ENCODE data around the gene TST. TPM values are rescaled to one million over a fixed set of nuclear protein-coding genes. Genes with fewer than 3 reads are reported as not detected.

TST gene
- polyA plus RNA-seq, 1 donor from 2014 or later = 5.4 TPM

GRCh38 chr22:37063431-37064420 lies 44.5 kb upstream of the TST start:
- H3K9me2 ChIP-seq (ENCODE audit: insufficient read depth, low read length) = no peaks in the 10 kb centered on the region
- H3K4me3 ChIP-seq (ENCODE audit: low read length) = no peak overlapping the region
- no peaks in the 10 kb centered on the region for H3K79me2 ChIP-seq (replicated peaks; ENCODE audit: insufficient read depth, low read length)
- H3K4me2 ChIP-seq (ENCODE audit: low read length) = no peak overlapping the region
- H3K9ac ChIP-seq (ENCODE audit: low read length) = no peak overlapping the region
- no peak for TF ChIP-seq EP300 (conservative IDR thresholded peaks at IDR 0.05; ENCODE audit: poor library complexity, severe bottlenecking)
- TF ChIP-seq RAD21 (conservative IDR thresholded peaks at IDR 0.05) = no peak
- no peak for TF ChIP-seq EZH2 (IDR thresholded peaks at IDR 0.05; ENCODE audit: borderline replicate concordance, insufficient read depth, low read length, poor library complexity, severe bottlenecking)
- TF ChIP-seq TAF1 (IDR thresholded peaks at IDR 0.05; ENCODE audit: low read depth) = no peak
- no peak for TF ChIP-seq POLR2AphosphoS5 (IDR thresholded peaks at IDR 0.05)
- TF ChIP-seq SMC3 (conservative IDR thresholded peaks at IDR 0.05; ENCODE audit: poor library complexity) = no peak
- TF ChIP-seq MXI1 (conservative IDR thresholded peaks at IDR 0.05; ENCODE audit: poor library complexity, severe bottlenecking) = no peak
- no peak for TF ChIP-seq CTCF (IDR thresholded peaks at IDR 0.05; ENCODE audit: poor library complexity, severe bottlenecking)
- no peak for TF ChIP-seq REST (IDR thresholded peaks at IDR 0.05; ENCODE audit: borderline replicate concordance)
- H3K36me3 ChIP-seq (ENCODE audit: insufficient read depth, low read length) = no peaks in the 10 kb centered on the region
- H2AFZ ChIP-seq (ENCODE audit: low read depth, low read length) = no peak overlapping the region
- H3K27ac ChIP-seq (ENCODE audit: low read length) = no peak overlapping the region
- H3F3A ChIP-seq (ENCODE audit: insufficient read depth, low read length, poor library complexity, severe bottlenecking) = no peaks in the 10 kb centered on the region
- H3K9me3 ChIP-seq (ENCODE audit: low read length) = no peaks in the 10 kb centered on the region
- peaks cover 9% of the 10 kb centered on the region for H3K27me3 ChIP-seq (ENCODE audit: insufficient read depth, low read depth, low read length)
- no peaks in the 10 kb centered on the region for H4K20me1 ChIP-seq (ENCODE audit: insufficient read depth)

- Histone ChIP-seq H3K4me2 (ENCODE audit: low read length) (no peak overlapping the region), H3K36me3 (ENCODE audit: insufficient read depth, low read length) (no peaks in the 10 kb centered on the region), H3K27me3 (ENCODE audit: insufficient read depth, low read depth, low read length) (peaks cover under 1% of the 10 kb centered on the region)
Observed at GRCh38 chr22:37062702-37063381, 43.6 kb upstream of the TST start.

More at GRCh38 chr22:37062702-37063381, 43.6 kb upstream of the TST start:
- Histone ChIP-seq H3K9ac (ENCODE audit: low read length) (no peak overlapping the region), H3K79me2 (replicated peaks; ENCODE audit: insufficient read depth, low read length) (no peaks in the 10 kb centered on the region), H3K9me3 (ENCODE audit: low read length) (no peaks in the 10 kb centered on the region), H4K20me1 (ENCODE audit: insufficient read depth) (no peaks in the 10 kb centered on the region), H3K4me3 (ENCODE audit: low read length) (no peak overlapping the region), H3F3A (ENCODE audit: insufficient read depth, low read length, poor library complexity, severe bottlenecking) (no peaks in the 10 kb centered on the region), H3K9me2 (ENCODE audit: insufficient read depth, low read length) (no peaks in the 10 kb centered on the region), H2AFZ (ENCODE audit: low read depth, low read length) (no peak overlapping the region), H3K27ac (ENCODE audit: low read length) (no peak overlapping the region)
- TF ChIP-seq POLR2AphosphoS5 (IDR thresholded peaks at IDR 0.05) = no peak
- no peak for TF ChIP-seq REST (IDR thresholded peaks at IDR 0.05; ENCODE audit: borderline replicate concordance)
- no peak for TF ChIP-seq MXI1 (conservative IDR thresholded peaks at IDR 0.05; ENCODE audit: poor library complexity, severe bottlenecking)
- TF ChIP-seq EZH2 (IDR thresholded peaks at IDR 0.05; ENCODE audit: borderline replicate concordance, insufficient read depth, low read length, poor library complexity, severe bottlenecking) = no peak
- no peak for TF ChIP-seq EP300 (conservative IDR thresholded peaks at IDR 0.05; ENCODE audit: poor library complexity, severe bottlenecking)
- no peak for TF ChIP-seq RAD21 (conservative IDR thresholded peaks at IDR 0.05)
